AG08396 (cell line): ENCODE data around the gene STAG3.

Experiments
- DNase-seq: peaks from one replicate; pipeline ENCODE4 v3.0.0; 2012; ENCODE audit warnings: low spot score, mixed read lengths

The STAG3 gene

DNA sequence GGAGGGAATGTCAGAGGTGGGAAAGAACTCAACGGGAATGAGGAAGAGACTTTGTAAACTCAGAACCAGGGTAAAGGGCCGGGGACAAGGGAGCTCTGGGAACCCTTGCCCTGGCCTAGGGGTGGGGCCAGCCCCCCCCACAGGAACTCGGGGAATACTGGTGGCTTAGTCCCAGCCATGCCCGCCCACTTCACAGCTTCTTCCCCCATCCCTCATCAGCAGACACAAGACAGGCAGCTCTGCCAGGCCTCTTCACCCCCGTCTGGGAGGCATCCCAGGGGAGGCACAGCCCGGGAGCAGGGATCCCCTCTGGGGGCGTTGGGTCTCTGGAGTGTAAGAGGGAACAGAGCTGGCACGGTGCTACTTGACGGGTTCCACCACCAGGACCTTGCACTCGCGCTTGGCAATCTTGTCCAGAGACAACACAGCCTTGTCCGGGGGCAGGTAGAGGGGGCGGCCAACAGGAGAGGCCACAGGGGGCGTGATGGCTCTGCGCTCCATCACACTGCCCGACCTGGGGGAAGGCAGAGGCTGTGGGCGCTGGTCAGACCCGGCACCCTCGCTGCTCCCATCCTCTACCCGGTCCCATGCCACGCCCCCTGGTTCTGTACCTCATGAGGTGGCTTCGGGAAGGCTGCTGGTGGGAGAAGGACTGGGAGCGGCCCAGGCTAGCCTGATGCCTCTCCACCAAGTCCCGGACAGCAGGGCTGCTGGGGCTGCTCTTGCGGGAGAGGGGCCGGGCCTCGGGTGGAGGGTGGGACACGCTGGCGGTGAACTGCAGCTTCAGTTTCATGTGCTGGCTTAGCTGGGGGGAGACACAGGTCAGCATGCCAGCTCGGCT is 22.8 kb upstream of the STAG3 start:
- no peak for DNase-seq

DNA sequence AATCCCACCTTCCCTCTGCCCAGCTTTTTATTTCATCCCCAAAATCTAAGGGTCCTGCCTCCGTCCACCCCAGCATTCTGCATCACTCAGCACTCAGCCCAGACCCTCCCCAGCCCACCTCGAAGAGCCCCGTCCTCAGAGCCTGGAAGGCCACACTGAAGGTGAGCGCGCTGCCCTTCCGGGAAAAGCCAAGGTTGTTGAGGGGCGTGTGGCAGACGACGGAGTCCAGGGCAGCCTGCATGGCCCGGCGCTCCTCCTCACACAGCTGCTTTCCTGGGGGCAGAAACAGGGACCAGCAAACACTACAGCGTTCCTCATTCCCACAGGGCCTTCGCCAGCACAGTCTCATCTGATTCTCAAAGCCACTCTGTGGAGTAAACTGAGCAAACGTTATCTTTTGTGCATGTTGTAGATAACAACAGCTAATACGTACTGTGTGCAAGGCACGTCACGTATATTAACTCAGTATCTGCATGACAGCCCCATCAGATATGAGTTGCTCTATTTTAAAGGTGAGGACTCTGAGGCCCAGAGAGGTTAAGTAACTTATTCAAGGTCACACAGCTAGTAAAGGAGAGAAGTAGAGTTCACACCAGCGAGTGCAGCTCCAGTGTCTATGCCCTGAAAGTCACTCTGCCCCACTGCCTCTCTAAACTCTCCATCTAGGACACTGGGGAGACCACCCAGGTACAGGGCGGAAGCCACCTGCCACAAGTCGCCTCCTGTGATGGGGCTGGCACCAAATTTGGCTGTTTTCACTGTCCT is 22.0 kb upstream of the STAG3 start:
- no peak for DNase-seq

DNA sequence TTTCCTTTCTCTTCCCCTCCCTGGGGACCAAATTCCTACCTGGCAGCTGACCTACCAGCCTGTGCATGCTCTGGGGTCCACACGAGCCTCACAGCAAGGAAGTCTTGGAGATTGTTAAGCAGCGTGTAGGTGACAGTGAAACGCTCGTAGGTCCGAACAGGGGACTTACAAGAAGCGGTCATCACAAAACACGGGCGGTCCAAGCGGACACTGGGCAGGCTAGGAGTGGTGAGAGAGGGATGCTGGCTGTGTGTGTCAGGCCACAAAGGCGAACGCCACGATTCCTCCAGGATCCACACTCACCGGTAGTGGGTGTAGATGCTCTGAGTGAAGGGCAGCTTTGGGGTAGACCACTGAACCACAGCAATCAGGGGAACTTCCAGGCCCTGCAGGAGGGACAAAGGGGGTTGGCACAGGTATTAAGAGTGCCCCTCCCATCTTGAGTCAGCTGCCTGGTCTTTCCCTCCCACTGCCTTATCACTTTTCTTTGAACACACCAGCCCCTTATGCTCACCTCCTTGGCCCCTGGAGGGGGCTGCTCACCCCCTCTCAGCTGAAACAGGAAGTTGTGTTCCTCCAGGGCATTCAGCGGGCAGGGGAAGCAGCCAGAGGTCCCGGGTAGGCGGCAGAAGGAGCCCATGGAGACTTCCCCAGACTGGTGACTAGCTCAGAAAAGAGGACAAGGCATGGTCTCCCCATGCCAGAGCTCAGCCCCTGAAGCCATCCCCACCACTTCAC is 21.2 kb upstream of the STAG3 start:
- DNase-seq, result no peak

DNA sequence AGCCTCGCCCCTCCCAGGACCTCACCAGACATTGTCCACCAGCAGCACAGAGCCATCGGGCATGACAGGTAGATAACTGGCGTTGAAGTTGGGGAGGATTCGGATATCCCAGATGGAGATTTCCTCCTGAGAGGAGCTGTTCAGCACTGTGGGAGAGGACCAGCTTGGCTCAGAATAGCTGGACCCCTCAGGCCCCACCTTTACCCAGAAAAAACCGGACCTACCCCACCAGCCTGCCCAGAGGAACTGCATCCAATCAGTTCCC is 20.7 kb upstream of the STAG3 start:
- DNase-seq, result no peak

DNA sequence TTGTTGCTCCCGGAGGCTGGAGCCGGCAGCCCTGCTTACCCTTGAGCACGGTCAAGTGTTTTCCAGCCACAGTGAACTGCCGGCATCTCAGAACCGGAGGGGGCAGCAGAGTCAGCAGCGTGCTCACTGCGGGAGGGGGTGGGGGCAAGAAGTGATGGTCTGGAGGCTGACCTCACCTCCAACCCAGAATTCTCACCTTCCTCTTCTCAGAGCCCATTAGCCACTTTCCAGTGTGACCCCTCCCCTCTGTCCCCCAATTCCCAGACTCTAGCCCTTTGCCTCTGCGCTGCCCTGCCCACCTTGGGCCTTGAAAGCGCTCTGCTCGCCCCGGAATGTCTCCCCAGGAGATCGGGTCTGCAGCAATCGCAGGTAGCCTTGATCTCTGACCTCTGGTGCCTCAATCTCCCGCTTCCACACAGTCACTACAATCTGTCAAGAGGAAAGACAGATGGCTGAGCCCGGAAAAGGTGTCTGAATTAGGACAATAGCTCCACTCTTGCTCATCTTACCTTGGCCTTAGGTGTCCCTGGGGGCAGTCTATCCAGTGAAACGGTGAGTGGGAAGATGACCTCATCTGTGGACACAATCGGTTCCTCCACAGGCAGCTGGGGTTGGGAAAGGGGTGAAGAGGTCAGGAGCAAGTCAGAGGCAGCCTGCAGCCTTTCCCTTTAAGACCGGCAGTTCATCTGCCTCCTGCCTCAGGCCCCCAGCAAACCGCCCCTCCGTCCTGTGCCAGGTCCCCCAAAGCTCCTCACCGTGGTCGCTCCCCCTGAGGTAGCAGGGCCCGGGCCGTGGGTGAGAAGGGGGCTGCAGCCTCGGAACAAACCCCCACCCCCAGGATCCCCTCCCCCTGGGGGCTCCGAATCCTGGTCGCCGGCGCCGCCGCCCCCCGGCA is 20.1 kb upstream of the STAG3 start:
- DNase-seq, result peak; percentile 84

DNA sequence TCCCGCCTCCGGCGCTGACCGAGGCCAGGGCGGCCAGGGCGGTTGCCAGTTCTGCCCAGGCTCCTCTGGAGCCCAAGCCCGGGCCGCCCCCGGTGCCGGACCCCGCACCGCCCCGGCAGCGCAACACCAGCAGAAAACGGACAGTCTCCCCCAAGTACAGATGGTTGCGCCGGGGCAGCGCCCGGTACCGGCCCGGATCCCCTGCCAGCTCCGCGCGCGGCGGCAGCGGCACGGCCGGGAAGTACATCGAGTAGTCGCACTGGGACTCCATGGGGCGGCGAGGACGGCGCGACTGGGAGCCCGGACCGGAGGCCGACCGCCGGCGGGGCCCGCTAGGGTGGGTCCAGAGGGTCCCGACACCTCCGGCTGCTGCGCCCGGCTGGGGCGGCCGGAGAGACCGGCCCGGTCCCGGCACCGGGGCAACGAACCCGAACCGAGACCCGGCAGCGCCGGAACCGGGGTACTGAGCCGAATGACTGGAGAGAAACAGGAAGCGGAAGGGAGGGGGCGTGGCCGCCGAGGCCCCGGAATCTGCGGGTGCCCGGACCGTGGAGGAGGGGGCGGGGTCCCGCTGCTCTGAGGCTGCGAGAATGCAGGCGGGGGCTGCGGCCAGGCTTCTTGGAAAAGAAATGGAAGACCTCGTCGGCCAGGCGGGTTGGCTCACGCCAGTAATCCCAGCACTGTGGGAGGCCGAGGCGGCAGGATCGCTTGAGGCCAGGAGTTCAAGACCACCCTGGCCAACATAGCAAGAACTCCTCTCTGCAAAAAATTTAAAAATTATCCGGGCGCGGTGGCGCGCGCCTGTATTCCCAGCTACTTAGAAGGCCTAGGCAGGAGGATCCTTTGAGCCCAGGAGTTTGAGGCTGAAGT is 19.3 kb upstream of the STAG3 start, which contains the start of gene TRAPPC14:
Gene TRAPPC14 (minus strand): TSS at position 495 of the 870 bp plus-strand sequence. CDS start 224 bp downstream, at position 271.
- peak; percentile 97 for DNase-seq

DNA sequence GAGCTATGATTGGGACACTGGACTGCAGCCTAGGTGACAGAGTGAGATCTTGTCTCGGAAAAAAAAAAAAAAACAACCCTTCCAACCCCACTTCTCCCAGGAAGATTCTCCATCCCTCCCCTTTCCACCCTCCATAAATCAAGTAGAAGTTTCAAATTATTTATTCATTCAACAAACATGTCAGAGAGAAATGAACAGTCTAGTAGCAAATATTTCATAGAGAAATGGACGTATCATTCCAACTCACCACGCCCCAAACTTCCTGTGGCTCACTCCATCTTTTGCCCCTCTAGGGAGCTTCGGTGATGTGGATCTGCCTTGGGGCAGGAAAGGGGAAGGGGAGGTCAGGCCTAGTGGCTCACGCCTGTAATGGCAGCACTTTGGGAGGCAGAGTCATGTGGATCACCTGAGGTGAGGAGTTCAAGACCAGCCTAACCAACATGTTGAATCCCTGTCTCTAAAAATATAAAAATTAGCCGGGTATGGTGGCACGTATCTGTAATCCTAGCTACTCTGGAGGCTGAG is 18.6 kb upstream of the STAG3 start:
- DNase-seq, result no peak

DNA sequence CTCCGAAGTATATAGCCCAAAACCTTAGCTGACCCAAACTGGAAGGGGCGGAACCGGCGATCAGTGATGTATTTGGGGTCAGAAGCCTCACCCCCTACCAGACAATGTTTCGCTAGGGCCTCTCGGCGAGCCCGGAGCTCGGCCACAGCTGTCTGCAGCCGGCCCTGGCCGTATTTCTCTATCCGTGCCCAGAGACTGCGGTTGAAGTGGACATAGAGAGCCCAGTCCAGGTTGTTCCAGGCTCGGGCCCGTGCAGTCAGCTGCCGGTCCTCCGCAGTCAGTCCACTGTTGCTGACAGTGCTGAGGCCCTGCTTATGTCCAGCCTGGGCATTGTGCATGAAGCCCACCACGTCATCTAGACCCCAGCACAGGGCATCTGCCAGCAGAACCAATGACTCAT is 17.7 kb upstream of the STAG3 start:
- no peak for DNase-seq

DNA sequence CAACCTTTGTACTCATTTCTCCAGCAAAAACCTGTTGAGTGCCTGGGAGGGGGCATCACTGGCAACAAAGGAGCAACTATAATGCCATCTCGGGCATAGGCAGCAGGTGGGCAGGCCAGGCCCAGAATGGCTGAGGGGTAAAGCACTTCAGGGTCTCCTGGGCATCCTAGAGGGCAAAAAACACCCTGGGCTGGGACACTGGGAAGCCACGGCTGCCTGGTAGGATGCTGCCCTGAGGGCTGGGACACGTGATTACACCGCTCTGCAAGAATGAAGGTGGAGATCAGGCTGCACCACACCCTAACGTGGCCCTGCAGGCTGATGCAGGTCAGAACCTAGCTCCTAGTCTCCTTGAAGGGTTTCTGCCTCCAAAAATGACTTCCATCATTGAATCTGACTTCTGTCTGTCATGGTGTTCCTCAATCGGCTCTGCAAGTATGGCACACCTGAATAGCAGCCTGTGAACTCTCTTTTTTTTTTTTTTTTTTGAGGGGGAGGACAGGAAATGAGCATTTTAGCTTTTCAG is 14.6 kb upstream of the STAG3 start:
- DNase-seq, result no peak

DNA sequence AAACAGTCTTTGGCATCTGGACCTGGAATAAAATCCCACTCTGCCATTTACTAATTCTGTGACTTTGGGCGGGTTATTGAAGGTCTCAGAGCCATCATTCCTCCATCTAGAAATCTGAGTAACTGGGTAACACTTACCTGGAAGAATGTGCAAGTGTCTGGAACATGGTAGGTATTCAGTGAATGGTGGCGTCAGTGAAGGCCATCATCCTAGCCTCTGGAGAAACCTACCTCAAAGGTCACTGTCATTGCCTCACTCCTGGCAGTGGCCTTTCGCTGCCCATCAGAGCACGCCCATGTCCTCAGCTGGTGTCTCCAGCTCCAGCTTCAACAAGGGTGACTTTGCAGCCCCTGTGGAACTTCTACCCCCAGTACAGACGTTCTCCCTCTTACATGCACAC is 13.8 kb upstream of the STAG3 start:
- DNase-seq, result no peak

DNA sequence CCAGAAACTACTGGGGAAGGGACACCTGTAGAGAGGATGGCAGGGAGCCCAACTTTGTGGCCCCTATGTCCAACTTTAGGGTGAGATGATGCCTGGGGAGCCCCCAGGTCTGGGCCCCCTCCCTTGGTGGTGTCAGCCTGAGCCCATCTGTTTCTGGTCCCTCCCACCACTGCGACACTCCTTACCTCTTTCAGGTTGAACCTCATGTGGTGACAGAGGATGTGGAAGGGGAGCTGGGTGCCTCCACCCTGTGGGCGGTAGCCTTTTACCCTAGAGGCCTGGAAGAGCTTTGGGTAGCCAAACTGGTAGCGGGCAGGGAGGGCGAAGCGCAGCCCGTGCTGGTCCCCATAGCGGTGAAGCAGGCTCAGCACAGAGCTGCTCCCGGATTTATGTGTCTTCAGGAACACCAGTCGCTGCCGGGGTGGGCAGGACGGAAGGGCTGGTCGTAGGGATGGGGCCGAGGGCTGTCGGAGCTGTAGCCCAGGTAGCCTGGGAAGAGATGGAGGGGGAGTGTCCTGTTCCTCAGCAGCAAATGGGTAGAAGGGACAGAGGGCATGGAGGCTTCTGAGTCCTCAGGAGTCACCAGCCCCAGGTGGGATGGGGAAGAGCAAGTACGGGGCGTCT is 11.3 kb upstream of the STAG3 start:
- no peak for DNase-seq

DNA sequence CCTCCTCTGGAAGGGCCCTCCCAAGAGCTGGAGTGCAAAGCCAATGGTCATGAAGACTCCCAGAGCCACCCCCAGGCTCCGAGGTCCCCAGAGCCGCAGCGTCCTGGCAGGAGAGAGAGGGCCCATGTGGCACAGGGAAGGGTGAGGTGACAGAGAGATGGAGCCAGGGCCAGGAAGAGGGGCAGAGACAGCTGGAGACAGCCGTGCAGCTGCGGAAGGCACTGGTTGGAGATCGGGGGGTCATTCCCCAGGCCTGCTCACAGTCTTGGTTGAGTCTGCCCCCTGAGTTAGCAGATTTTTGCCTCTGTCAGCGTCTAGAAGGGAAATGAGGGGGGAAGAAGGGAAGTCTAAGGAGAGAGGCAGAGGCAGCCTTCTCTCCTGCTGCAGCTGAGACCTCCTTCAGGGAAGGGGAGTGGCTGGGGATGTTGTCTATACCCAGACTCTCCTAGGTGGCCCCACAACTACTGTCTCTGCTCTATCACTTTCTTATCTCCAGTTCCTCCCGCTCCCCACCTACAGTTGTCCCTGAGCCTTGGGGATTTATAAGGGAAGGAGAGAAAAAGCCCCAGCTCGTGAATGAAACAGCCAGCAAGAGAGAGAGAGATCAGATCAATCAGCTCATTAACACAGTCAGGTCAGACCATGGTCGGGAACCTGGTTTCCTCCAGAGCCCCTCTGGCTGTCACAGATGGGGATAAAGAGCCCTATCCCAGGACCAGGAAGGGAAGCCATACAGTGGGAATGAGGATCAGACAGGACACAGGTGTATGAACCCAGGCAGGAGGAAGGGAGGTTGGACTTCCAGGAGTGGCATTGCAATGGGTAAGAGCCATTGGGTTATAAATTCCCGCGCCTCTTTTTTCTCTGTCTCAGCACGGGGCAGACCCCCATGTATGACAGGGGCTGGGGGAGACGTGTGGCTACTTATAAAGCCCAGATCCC is 10.5 kb upstream of the STAG3 start:
- no peak for DNase-seq

DNA sequence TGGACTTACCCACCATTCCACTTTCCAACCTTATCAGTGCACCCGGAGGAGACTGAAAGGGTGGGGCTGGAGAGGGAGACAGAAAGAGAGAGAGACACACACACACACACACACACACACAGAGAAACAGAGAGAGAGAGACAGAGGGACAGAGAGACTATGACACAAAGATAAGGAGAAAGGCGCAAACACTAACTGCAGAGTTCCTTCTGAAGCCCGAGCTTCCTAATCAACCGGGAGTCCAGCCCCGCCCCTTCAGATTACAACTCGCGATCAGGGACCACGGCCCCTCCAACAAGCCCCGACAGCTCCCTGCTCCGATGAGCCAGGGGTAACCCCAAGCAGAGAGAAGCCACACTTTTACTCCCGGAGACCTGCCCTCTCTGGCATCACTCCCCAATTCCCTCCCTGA is 9.8 kb upstream of the STAG3 start:
- DNase-seq, result no peak

DNA sequence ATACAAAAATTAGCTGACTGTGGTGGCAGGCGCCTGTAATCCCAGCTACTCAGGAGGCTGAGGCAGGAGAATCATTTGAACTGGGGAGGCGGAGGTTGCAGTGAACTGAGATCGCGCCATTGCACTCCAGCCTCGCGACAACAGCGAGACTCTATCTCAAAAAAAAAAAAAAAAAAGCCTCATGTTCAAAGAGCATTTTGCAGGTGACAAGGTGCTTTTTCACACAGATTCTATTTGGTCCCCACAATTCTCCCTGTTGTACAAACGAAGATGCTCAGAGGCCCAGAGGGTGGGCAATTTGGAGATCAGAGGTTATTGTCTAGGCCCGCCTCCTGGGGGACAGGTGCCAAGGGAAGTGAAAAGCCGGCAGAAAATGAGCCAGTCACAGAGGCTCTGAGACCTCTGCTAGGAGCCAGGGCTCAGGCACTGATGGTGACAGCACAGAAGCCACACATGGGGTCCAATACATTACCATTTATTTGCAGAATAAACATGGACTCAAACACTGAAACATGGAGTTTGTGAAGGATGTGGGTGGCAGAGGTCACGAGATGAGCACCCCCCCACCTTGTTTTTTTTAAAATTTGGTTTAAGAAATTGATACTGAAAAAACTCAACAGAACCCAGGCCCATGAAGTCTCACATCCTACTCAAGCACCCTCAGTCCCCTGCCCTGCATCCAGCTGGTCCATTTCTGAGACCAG is 8.4 kb upstream of the STAG3 start:
- no peak for DNase-seq

DNA sequence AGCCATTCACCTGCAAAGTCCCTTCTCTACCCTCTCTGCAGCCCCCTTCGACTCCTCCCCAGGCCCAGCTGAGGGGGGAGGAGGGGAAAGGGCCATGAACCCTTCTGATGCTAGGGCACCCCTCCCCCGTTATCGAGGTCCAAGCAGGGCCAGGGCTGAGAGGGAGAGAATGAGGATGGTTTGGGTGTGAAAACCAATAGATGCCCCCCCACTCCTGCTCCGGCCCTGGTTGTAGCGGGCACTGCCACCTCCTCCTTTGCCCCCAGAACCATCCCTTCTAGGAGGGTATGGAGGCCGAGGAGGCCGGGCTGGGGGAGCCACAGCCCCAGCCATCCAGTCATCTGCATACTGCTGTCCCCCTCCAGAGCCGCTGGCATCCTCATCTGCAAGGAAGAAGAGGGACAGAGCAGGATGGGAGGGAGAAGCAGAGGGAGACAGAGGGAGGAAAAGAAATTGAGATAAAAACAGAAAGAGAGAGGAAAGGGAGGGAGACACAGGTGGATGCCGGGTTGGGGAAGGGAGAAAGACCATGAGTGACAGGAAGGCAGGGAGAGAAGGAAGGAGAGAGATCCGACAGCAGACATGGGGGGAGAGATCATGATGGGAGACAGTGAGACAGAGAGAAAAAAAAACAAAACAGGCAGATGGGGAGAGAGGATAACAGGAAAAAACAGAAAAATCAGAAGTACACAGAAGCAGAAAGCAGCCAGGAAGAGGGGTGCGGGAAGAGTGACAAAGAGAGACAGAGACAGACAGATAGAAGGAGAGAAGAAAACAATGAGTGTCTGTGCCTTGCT is 7.4 kb upstream of the STAG3 start:
- DNase-seq, result no peak

DNA sequence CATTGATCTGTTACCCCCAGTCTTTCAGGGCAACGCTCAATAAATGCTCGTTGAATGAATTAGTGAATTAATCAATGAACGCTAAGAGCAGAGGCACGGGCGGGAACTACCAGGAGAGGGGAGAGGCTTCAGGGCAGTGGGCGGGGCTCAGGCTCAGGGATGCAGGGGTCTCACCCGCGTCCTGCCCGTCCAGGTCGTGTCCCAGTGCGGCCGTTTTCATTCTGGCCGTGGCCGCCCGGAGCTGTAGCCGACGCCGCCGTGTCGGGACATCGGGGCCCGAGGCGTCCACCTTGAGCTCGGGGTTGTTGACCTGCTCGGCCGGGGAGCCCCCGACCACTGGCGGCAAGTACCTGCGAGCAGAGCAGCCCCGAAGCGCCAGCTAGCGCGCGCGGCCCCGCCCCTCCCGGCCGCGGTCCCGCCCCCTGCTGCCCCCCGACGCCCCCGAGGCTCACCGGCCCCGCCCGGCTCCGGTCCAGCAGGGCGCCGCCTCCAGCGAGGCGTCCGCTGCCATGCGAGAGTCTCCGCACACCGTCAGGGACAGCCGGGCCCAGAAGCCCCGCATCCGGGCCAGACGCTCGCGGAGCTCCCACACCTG is 6.5 kb upstream of the STAG3 start:
- no peak for DNase-seq

DNA sequence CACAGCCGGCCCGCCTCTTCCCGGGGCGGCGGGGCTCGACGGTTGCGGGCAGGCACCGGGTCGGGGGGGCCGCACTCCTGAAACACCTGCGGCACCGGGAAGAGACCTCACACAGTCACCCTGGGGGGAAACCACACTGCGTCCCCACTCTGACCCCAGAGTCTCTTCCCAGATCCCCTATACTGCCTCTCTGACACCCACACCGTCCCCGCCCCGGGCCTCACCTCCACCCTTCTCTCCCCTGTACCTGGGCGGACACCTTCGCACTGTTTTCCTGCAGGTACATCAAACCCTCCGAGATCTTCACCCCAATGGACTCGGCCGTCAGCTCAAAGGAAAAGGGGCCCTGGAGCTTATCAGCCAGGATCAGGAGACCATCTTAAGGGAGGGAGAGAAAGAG is 5.9 kb upstream of the STAG3 start:
- no peak for DNase-seq
